Fibroblast of mammary gland (primary cell): Measurements from ENCODE around the gene RAB3GAP2.
"Not testable (repeated sequence)": the region's sequence is repeated elsewhere in the genome, so short reads cannot be mapped to it uniquely, and the experiment has no call there.

Experiments used
- DNase-seq: peaks from one replicate; pipeline ENCODE4 v3.0.0-alpha.2; 2010; ENCODE audit warnings: low read depth
- H3K4me3 ChIP-seq: 2 replicates; pipeline ENCODE4 v1.5.1; 2011; ENCODE audit warnings: low read depth, mild to moderate bottlenecking, low read length, moderate library complexity; ENCODE audit not compliant: control insufficient read depth
- CTCF ChIP-seq: conservative IDR thresholded peaks from 2 replicates; pipeline ENCODE4 v1.5.1; 2011; ENCODE audit warnings: low read depth, low read length, inconsistent platforms; ENCODE audit not compliant: control insufficient read depth, insufficient read depth

The RAB3GAP2 gene

GRCh38 chr1:220251272-220251671 is 21.0 kb downstream of the RAB3GAP2 start:
- TF ChIP-seq CTCF: no peak
- DNase-seq: no peak
- H3K4me3 ChIP-seq: no peak overlapping the region

GRCh38 chr1:220250681-220251080 is 21.6 kb downstream of the RAB3GAP2 start:
- H3K4me3 ChIP-seq: no peak overlapping the region
- TF ChIP-seq CTCF: no peak
- no peak for DNase-seq

GRCh38 chr1:220249522-220249921 is 22.7 kb downstream of the RAB3GAP2 start:
- no peak for TF ChIP-seq CTCF
- no peak overlapping the region for H3K4me3 ChIP-seq
- DNase-seq: no peak

GRCh38 chr1:220248715-220249265 is 23.5 kb downstream of the RAB3GAP2 start:
- not testable (repeated sequence) for DNase-seq, H3K4me3 ChIP-seq

- not testable (repeated sequence) for H3K4me3 ChIP-seq
Measured at GRCh38 chr1:220245900-220246299, 26.4 kb downstream of the RAB3GAP2 start.

GRCh38 chr1:220243947-220244346 is 28.3 kb downstream of the RAB3GAP2 start:
- no peak for DNase-seq
- no peak overlapping the region for H3K4me3 ChIP-seq
- TF ChIP-seq CTCF: no peak

More at GRCh38 chr1:220245900-220246299, 26.4 kb downstream of the RAB3GAP2 start:
- not testable (repeated sequence) for DNase-seq

GRCh38 chr1:220241072-220241663 is 31.1 kb downstream of the RAB3GAP2 start:
- no peak for DNase-seq
- TF ChIP-seq CTCF: no peak
- H3K4me3 ChIP-seq: no peak overlapping the region

- H3K4me3 ChIP-seq: no peak overlapping the region
- no peak for DNase-seq
- TF ChIP-seq CTCF: no peak
Measured at GRCh38 chr1:220239966-220240365, 32.3 kb downstream of the RAB3GAP2 start.
